ENCODE data around the gene FHOD1.

FHOD1 gene

GRCh38 chr16:67277294-67277998 lies 30.2 kb upstream of the FHOD1 start:
- no peak for DNase-seq (ENCODE audit: low spot score)

GRCh38 chr16:67275321-67275720 lies 28.0 kb upstream of the FHOD1 start:
- DNase-seq (ENCODE audit: low spot score): no peak

GRCh38 chr16:67271446-67271845 lies 24.2 kb upstream of the FHOD1 start:
- DNase-seq (ENCODE audit: low spot score): no peak

- no peak for DNase-seq (ENCODE audit: low spot score)
Measured at GRCh38 chr16:67270931-67271338, 23.7 kb upstream of the FHOD1 start.

GRCh38 chr16:67269766-67270165 lies 22.5 kb upstream of the FHOD1 start:
- no peak for DNase-seq (ENCODE audit: low spot score)

GRCh38 chr16:67268136-67268579 lies 20.9 kb upstream of the FHOD1 start:
- DNase-seq (ENCODE audit: low spot score): no peak

GRCh38 chr16:67265834-67266233 lies 18.6 kb upstream of the FHOD1 start:
- DNase-seq (ENCODE audit: low spot score): no peak

GRCh38 chr16:67264866-67265265 lies 17.6 kb upstream of the FHOD1 start:
- no peak for DNase-seq (ENCODE audit: low spot score)

- DNase-seq (ENCODE audit: low spot score): no peak
Measured at GRCh38 chr16:67264277-67264676, 17.0 kb upstream of the FHOD1 start.

- no peak for DNase-seq (ENCODE audit: low spot score)
Measured at GRCh38 chr16:67263201-67263600, 15.9 kb upstream of the FHOD1 start.

GRCh38 chr16:67260426-67261063 lies 13.3 kb upstream of the FHOD1 start:
- no peak for DNase-seq (ENCODE audit: low spot score)

- DNase-seq (ENCODE audit: low spot score): no peak
Measured at GRCh38 chr16:67259705-67260104, 12.4 kb upstream of the FHOD1 start.

GRCh38 chr16:67258161-67258835 lies 11.0 kb upstream of the FHOD1 start:
- DNase-seq (ENCODE audit: low spot score): no peak

GRCh38 chr16:67257486-67258160 lies 10.3 kb upstream of the FHOD1 start:
- DNase-seq (ENCODE audit: low spot score): no peak

GRCh38 chr16:67256701-67257230 lies 9.5 kb upstream of the FHOD1 start:
- DNase-seq (ENCODE audit: low spot score): no peak

GRCh38 chr16:67255553-67256221 lies 8.4 kb upstream of the FHOD1 start:
- no peak for DNase-seq (ENCODE audit: low spot score)

- DNase-seq (ENCODE audit: low spot score): no peak
Measured at GRCh38 chr16:67254801-67255552, 7.7 kb upstream of the FHOD1 start.

- DNase-seq (ENCODE audit: low spot score): no peak
Measured at GRCh38 chr16:67252609-67253497, 5.6 kb upstream of the FHOD1 start.

- DNase-seq (ENCODE audit: low spot score): no peak
Measured at GRCh38 chr16:67250045-67250327, 2.7 kb upstream of the FHOD1 start.
